ENCODE results near the gene KANK4.

GRCh38 chr1:62210960-62211359, 108.3 kb downstream of the KANK4 start:
- TF ChIP-seq CTCF (conservative IDR thresholded peaks at IDR 0.05; ENCODE audit: low read length) (no peak), EZH2phosphoT487 (IDR thresholded peaks at IDR 0.05; ENCODE audit: borderline replicate concordance) (no peak)

Data from Loucy (cell line).